T-helper 1 cell (primary cell): Measurements from ENCODE around the gene AKAP13.
"Not testable (repeated sequence)": the region's sequence is repeated elsewhere in the genome, so short reads cannot be mapped to it uniquely, and the experiment has no call there.

Experiments used
- DNase-seq, 5 donors: peaks; one replicate each; pipeline ENCODE4 v3.0.0-alpha.2; 2012 to 2020
- total RNA-seq, 4 donors: gene quantifications; one replicate each; lab custom pipeline; 2026; lab: John Stamatoyannopoulos, UW

Gene AKAP13, protein sequence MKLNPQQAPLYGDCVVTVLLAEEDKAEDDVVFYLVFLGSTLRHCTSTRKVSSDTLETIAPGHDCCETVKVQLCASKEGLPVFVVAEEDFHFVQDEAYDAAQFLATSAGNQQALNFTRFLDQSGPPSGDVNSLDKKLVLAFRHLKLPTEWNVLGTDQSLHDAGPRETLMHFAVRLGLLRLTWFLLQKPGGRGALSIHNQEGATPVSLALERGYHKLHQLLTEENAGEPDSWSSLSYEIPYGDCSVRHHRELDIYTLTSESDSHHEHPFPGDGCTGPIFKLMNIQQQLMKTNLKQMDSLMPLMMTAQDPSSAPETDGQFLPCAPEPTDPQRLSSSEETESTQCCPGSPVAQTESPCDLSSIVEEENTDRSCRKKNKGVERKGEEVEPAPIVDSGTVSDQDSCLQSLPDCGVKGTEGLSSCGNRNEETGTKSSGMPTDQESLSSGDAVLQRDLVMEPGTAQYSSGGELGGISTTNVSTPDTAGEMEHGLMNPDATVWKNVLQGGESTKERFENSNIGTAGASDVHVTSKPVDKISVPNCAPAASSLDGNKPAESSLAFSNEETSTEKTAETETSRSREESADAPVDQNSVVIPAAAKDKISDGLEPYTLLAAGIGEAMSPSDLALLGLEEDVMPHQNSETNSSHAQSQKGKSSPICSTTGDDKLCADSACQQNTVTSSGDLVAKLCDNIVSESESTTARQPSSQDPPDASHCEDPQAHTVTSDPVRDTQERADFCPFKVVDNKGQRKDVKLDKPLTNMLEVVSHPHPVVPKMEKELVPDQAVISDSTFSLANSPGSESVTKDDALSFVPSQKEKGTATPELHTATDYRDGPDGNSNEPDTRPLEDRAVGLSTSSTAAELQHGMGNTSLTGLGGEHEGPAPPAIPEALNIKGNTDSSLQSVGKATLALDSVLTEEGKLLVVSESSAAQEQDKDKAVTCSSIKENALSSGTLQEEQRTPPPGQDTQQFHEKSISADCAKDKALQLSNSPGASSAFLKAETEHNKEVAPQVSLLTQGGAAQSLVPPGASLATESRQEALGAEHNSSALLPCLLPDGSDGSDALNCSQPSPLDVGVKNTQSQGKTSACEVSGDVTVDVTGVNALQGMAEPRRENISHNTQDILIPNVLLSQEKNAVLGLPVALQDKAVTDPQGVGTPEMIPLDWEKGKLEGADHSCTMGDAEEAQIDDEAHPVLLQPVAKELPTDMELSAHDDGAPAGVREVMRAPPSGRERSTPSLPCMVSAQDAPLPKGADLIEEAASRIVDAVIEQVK (N-terminal part only)
- 618 to 936 (median 727) reads per million in 4 donors for total RNA-seq

DNA sequence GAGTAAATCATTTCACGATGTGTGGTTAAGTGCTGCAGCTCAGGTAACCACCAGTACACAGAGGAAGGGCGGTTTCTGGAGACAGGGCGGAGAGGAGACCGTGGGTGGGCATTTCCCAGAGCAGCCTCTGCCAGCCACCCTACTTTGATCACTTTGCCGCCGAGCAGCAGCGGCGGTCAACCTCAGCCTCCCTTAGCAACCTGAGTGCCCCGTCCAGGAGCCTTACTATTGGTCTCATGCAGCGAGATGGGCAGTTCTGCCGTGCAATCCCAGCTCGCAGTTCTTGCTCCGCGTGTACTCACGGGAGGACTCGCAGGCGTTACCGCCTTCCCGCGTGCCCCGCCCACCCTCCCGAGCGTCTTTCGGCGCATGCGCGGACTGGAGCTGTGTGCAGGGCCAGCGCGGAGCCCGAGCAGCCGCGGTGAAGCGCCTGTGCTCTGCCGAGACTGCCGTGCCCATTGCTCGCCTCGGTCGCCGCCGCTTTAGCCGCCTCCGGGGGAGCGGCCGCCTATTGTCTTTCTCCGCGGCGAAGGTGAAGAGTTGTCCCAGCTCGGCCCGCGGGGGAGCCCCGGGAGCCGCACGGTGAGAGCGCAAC lies at the start of gene AKAP13:
Gene AKAP13 (plus strand): TSS at position 387 of the 595 bp plus-strand sequence. CDS start 105,118 bp downstream, outside the sequence.
- peak; percentile 88 to 99 (median 90) for DNase-seq

DNA sequence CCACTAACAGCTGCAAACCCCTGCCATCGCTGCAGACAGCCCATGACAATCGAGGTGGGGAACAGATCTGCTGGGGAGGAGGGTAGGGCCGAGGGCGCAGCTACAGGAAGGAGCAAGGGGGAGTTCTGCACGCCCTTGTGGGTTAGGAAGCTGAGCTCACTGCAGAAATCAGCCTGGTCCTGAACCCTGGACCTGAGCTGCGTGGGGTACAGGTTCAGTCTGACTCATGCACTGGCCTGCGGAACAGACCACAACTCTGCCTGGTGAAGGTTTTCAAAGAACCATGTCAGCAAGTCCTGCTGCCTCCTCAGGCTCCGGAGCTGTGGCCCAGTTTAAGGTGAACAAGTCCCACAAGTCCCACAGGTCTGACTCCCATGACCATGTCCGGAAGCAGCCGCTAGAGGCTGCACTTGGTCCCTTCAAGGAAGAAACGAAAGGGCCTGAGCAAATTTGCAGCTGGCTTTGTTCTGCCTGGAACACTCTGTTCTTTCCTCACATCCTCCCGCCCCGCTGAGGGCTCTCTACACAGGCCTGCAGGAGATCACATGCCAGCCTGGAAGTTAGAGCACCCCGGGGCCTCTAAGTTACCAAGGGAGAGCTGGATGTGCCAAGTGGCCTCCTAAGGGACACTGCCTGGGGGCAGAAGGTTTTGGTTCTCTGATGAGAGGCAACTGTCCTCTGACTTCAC lies 49.4 kb upstream of the AKAP13 start:
- DNase-seq = peak; percentile 27 to 96 (median 45)

DNA sequence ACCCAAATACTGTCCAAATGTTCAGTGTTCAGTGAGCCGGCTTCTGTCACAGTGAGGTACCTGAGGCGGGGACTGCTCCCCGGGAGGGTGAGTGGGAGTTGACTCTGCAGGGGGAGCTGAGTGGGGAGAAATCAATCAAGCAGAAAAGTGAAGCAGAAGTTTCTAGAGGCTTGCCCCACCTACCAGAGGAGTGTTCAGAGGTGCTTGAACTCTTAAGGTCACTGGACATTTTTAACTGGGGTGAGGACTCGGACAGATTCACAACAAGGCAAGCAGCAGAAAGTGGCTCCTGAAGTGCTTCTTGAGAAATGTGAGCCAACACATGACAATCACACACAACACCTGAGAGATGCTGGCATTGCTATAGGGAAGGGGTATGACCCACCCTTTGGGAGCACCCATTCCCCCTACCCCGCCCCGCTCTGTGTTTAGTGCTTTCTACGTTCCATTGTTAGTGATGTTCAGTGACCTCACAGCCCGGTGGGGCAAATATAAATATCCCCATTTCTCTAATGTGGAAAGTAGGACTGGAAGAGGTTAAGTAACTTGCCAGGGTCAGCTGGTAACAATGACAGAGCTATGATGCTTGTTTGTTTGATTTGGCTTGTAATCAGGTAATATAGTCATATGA lies 48.6 kb upstream of the AKAP13 start:
- DNase-seq = no peak

DNA sequence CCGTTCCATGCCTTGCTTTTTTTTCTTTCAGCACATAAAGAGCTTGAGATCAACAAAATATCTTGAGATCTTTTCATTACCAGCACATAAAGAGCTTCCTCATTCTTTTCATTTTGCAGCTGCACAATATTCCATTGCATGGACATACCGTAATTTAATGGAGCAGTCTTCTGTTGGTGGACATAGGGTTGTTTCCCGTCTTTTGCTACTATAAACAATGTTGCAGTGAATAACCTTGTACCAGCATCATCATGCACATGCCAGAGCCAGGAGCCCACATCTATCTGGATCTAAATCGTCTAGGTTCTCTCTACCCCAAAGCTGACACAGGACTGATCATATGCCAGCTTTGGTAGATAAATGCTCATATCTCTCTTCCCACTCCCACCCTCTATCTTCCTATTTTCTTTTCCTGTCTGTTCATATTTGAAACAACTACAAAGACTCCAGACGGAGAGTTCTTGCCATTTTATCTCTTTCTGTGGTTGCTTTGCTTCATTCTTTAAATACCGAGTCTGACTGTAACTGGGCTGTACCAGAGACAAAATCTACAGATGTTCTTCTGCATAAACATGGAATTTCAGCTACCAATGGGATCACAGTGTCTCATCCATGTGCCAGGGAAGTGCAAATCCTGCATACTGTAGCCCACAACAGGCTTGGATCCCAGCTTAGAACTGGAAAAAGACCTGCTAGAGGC lies 47.1 kb upstream of the AKAP13 start:
- DNase-seq = no peak

DNA sequence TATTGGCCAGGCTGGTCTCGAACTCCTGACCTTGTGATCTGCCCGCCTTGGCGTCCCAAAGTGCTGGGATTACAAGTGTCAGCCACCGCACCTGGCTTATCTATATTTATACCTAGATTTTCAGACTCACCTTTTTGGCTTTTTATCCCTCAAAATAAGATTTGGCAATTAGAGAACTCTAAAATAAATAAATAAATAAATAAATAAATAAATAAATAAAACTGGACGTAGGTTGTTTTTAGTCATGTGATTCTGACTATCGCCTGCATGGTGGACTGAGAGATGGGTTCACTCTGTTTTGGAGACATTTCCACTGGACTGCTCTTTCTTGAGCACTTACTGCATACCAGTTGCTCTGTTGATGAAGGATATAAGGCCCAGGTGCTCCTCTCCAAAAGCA lies 46.2 kb upstream of the AKAP13 start:
- DNase-seq = no peak

DNA sequence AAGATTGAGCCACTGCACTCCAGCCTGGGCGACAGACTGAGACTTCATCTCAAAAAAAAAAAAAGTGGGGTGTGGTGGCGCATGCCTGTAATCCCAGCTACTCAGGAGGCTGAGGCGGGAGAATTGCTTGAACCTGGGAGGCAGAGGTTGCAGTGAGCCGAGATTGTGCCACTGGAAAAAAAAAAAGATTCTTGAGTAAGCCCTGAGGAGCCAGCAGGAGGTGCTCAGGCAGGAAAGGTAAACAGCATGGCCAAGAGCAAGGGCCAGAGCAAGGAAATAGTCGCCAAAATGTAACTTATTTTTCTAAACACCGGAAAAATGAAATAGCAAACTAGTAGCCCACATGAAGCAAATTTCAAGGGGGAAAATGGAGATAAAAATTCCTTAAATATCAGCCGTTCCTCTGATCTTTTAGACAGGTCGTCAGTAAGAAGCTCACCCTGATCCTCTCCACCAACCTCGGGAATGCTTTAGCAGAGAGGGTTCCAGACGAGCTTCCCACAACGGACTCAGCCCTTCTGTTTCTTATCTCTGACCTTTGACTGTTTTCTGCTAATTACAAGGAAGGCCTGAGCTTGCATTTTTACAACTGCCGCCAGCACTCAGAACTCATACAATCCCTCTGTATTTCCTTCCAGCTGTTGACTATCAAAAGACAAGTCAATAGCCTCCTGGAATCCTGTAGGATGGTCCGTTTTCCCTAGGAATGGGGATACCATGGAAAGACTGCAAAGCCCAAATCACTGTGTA lies 45.0 kb upstream of the AKAP13 start:
- DNase-seq = no peak

DNA sequence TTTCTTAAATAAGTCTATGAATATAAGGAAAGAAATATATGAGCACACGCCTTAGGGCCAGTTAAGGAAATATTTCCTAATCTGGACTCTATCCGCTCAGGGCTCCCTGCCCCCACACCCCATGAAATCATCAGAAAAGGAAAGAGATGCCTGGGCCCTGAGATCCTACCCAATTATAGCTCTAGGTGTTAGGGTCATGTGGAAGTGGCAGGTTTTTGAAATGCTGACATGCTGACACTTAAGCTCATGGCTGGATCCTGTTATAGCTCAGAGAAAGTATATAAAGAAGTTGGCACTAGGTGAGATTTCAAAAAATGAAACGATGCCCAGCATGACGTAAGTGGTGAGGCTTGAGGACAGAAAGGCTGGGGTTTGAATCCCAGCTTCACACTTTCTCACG lies 43.5 kb upstream of the AKAP13 start:
- no peak for DNase-seq

DNA sequence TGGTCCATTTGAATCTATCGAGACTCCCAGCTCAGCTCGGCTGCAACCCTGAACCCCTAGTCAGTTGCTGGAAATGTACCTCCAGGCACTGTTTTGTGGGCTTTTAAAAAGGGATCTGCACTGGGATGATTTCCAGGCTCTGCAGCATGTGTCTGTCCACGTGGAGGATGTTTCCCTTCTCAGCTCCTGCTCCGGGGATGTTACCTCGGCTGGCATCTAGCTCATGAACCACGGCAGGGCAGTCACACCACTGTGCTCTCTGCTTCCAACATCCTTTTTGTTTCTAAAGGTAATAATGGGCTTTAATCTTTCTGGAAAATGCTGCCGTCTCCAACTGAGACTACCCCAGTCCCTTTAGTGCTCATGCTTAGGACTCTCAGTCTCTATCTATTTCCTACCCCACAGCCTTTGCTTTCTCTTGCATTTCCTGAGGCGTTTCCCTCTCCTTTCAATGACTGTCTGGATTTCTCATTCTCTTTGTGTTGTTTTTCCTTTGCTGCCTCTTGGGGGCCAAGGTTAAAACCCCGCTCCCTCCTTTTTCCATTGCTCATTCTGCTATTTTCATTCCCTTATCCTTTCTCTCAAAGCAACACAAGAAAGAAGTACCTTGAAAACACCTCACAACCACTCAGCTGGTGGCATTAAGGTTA lies 42.9 kb upstream of the AKAP13 start:
- DNase-seq = no peak

DNA sequence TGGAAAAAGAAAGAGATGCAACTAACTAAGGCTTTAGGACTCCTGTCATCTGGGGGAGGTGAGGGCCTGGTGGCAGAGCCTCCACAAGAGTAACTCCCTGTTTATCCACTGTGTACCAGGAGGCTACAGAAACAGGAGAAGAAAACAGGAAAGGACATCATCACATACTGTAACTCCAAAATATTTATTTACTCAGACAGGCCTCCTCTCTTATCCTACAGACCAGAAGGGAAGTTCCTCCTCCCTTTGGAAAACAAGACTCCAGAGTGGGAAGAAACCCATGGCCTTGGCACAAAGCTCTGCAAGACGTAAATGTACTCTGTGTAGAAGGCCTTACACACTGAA lies 40.1 kb upstream of the AKAP13 start:
- no peak for DNase-seq

DNA sequence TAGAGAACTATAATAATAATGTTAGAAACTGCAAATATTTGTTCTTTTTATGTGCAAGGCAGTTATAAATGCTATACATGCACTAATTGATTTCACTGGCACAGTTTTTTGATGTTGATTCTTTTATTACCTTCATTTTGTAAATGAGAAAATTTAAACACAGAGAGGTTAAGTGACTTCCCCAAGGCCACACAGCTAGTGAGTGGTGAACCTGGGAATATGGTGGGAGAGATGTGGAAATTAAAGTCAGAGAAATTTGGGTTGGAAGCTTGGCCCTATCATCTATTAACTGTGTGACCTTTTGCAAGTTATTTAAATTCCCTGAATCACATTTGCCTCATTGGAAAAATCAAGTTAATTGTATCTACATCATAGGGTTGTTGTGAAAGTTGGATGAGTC lies 39.6 kb upstream of the AKAP13 start:
- no peak for DNase-seq

DNA sequence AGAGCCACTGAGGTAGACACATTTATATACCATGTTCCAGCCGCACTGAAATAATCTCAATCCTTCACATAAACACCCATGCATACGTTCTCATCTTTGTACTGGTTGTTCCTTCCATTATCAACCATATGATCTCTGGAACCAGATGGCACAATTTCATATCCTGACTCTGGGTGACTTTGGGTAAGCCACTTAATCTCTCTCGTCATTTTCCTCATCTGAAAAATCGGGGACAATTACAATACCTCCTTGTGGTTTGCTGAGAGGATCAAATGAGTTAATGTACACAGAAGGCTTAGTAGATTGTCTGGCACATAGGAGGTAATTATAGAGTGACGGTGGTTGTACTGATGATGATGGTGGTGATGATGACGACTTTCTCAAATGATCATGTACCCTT lies 38.2 kb upstream of the AKAP13 start:
- not testable (repeated sequence) for DNase-seq

DNA sequence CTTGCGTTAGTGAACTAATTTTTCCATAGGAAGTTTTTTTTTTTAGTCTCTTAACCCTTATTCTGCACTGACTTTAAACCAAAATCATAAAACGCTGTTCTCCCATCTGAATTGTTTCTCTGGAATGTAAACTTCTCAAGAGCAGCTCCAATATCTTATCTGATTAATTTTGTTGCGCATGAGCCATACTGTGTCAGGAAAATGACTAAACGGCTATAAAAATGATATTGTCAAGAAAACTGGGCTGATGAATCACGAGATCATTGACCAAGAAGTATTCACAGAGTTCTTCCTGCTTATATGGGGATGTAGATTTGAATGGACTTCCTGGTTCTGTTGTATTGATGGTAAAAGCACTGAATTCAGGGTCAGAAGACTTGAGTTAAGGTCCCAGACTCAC lies 37.0 kb upstream of the AKAP13 start:
- not testable (repeated sequence) for DNase-seq

DNA sequence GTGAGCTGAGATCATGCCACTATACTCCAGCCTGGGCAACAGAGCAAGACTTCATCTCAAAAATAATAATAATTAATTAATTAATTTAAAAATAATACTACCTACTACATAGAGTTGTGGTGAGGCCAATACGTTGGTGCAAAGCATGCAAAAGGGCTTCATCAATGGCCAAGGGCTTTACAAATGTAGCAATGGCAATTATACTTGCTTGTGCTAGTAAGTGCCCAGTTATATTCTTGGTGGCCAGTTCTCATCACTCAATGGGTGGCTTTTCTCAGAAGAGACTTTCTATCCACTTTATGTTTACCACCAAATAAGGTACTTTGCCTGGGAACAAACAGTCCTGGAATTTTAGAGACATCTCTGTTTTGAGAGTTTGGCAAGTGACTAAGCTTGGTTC lies 36.2 kb upstream of the AKAP13 start:
- not testable (repeated sequence) for DNase-seq

DNA sequence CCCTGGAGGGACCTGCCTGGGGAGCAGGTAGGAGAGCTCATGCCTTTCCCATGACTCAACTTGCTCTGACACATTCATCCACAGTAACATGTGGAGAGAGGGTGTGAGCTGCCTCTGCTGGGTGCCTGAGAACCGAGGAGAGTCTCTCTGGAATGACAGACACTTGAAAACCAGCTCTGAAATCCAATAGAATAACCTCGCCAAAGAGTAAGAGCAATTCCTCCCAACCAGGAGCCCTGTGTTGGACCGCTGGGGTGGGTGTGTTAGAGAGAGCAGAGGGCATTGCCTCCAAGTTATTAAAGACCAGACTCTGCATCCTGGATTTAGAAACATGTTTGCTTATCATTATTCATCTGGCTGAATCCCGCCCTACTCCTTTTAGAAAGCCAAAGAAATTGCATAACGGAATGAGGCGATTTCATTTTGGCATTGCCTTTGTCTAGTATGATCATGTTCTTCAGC lies 35.7 kb upstream of the AKAP13 start:
- not testable (repeated sequence) for DNase-seq

DNA sequence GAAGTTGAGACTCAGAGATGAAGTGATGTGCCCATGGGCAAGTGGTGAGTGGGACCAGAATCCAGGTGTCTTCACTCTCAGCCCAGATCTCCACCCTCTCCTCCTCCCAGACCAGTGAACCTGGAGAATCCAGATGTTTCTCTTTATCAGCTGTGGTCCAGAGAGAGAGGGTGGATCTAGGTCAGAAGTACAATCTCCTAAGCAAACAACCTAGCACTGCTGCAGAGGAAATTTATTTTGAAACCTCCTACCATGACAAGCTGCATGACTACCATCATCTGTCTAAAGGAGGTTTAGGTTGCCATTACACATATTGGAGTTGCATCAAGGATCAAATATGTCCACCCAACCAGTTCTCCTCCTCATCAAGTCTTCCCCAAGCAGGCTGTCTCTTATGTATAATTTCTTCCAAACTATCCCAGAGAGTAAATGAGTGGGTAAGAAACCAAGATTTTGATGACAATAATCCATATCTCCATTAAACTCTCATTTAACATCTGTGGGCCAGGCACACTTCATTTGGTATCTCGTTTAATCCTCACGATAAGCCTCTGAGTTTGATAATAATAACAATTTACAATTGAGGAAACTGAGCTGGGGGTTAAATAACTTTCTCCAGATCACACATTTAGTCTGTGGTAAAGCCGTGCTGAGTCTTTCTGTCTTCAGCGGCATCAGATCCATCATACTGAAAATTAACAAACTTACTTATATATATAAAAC lies 35.0 kb upstream of the AKAP13 start:
- not testable (repeated sequence) for DNase-seq

DNA sequence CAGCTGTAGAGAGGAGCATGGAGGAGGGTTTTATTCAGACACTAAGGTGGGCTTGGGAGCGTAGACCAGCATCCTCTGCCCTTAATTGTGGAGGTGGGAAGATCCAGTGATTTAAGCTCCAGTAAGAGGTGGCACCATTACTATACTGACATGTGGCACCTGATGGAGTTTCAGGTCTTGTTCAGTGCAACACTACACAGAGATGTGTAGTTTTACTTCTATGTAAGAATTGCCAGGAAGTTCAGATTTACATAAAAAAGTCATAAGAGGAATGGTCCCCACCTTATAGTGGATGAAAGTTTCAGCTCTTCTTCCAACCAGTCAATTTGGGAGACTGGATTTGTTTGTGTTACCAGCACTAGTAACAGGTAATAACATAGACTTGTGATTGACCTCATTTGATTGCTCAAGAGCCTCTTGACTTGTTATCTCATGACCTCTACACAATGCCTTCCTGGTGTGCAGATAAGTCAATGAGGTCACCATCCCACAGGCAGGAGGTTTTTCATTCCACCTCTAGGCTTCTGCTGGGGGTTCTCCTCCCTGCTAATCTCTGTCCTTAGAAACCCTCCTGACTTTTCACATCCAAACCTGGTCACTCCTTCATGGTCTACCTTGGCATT lies 33.8 kb upstream of the AKAP13 start:
- DNase-seq = not testable (repeated sequence)

DNA sequence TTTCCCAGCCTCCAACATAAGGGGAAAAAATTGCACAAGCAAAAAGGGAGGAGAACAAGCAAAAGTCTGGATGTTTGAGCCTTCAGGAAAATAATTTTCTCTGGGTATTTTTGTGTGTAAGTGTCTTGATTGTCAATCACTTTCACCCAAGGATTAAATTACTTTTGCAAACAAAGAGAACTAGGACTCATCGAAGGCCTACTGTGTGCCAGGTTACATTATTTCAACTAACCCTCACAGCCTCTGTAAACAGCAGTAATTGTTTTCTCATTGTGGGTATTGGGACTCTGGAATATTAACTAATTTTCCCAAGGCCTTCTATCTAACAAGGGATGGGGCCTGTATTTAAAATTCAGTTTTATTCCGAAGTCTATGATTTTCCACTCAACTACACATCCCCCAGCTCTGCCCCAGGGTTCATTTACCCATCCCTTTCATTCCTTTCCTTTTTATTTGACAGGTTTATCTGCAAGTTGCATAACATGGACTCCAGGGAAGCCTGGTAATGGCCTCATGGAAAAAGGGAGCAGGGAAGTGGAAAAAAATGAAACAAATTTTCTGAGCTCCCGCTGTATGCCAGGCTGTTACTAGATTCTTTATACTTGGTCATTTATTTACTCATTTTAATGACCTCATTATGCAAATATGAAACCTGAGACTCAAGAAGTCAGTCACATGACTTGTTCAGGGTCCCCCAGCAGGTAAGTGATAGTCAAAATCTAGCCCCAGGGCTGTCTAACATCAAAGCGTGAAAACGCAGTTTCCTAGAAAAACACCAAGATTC lies 32.9 kb upstream of the AKAP13 start:
- not testable (repeated sequence) for DNase-seq
